Astrocyte (in vitro differentiated cells and primary cell): Measurements from ENCODE around the gene PICALM.

Experiments used
- EZH2 ChIP-seq: IDR thresholded peaks from 2 replicates; pipeline ENCODE4 v1.6.1; 2012; ENCODE audit warnings: mild to moderate bottlenecking, low read length, inconsistent platforms; ENCODE audit not compliant: insufficient read depth
- TF ChIP-seq, protein P1 (sequence below): IDR thresholded peaks from 2 replicates; pipeline ENCODE4 v1.5.1; 2011; ENCODE audit warnings: low read depth, mild to moderate bottlenecking, inconsistent platforms, low read length, moderate library complexity; ENCODE audit not compliant: insufficient read depth

DNA sequence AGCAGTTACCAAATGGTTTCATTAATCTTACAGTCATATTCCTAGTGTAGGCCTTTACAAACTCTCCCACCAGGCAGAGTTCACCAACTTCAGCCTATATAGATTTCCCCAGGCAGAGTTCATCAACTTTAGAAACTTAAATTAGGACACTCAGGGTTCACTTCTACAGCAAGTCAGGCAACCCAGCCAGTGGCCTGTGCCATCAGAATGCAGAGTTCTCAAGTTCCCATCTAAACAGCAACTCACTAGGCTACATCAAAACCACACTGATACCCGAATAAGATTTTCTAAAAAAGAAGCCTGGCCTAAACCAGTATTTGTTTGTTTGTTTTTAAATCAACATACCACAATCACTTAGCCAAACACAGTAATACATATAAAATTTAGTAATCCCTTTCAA lies 33.7 kb downstream of the PICALM start:
- TF ChIP-seq, protein P1, sequence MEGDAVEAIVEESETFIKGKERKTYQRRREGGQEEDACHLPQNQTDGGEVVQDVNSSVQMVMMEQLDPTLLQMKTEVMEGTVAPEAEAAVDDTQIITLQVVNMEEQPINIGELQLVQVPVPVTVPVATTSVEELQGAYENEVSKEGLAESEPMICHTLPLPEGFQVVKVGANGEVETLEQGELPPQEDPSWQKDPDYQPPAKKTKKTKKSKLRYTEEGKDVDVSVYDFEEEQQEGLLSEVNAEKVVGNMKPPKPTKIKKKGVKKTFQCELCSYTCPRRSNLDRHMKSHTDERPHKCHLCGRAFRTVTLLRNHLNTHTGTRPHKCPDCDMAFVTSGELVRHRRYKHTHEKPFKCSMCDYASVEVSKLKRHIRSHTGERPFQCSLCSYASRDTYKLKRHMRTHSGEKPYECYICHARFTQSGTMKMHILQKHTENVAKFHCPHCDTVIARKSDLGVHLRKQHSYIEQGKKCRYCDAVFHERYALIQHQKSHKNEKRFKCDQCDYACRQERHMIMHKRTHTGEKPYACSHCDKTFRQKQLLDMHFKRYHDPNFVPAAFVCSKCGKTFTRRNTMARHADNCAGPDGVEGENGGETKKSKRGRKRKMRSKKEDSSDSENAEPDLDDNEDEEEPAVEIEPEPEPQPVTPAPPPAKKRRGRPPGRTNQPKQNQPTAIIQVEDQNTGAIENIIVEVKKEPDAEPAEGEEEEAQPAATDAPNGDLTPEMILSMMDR, result no peak
- no peak for TF ChIP-seq EZH2
